ENCODE measurements around the gene STARD13.

GRCh38 chr13:33128134-33128533, 157.4 kb downstream of the STARD13 start:
- TF ChIP-seq CTCF (IDR thresholded peaks at IDR 0.05) (no peak), EZH2phosphoT487 (IDR thresholded peaks at IDR 0.05) (no peak), EZH2 (IDR thresholded peaks at IDR 0.05) (no peak)
